MM.1S (cell line): ENCODE data around the gene GRPEL1.

ENCODE experiments used
- DNase-seq: peaks from one replicate; pipeline ENCODE4 v3.0.0-alpha.2; 2015
- H2AFZ ChIP-seq: fragments of 300-600 bp; sonication (generic); 2 replicates; pipeline ENCODE4 v1.6.0; 2016; ENCODE audit warnings: antibody characterized with exemption, low read length
- H3F3A ChIP-seq: fragments of 300-600 bp; sonication (generic); 2 replicates; pipeline ENCODE4 v1.6.1; 2016; ENCODE audit warnings: mild to moderate bottlenecking, antibody characterized with exemption, low read length, moderate library complexity, mixed read lengths; ENCODE audit not compliant: insufficient read depth
- H3K27ac ChIP-seq: fragments of 300-600 bp; sonication (generic); 2 replicates; pipeline ENCODE4 v1.5.1; 2016; ENCODE audit warnings: mild to moderate bottlenecking, low read length
- H3K27me3 ChIP-seq: fragments of 300-600 bp; sonication (generic); replicated peaks from 2 replicates; pipeline ENCODE4 v1.6.0; 2016; ENCODE audit warnings: low read length; ENCODE audit not compliant: insufficient read depth
- H3K36me3 ChIP-seq: fragments of 300-600 bp; sonication (generic); replicated peaks from 2 replicates; pipeline ENCODE4 v1.6.1; 2016; ENCODE audit warnings: mild to moderate bottlenecking, low read length, mixed read lengths; ENCODE audit not compliant: insufficient read depth
- H3K4me1 ChIP-seq: fragments of 300-600 bp; sonication (generic); 2 replicates; pipeline ENCODE4 v1.6.1; 2016; ENCODE audit warnings: low read length, mixed read lengths
- H3K4me2 ChIP-seq: fragments of 300-600 bp; sonication (generic); 2 replicates; pipeline ENCODE4 v1.6.0; 2016; ENCODE audit warnings: low read depth, low read length
- H3K4me3 ChIP-seq: fragments of 300-600 bp; sonication (generic); 2 replicates; pipeline ENCODE4 v1.5.1; 2016; ENCODE audit warnings: low read length, mixed read lengths
- H3K79me2 ChIP-seq: fragments of 300-600 bp; sonication (generic); 2 replicates; pipeline ENCODE4 v1.6.1; 2016; ENCODE audit warnings: mixed run types, low read length, mixed read lengths
- H3K9ac ChIP-seq: fragments of 300-600 bp; sonication (generic); 2 replicates; pipeline ENCODE4 v1.6.1; 2016; ENCODE audit warnings: low read length, mixed read lengths
- H3K9me2 ChIP-seq: fragments of 300-600 bp; sonication (generic); replicated peaks from 2 replicates; pipeline ENCODE4 v1.6.1; 2016; ENCODE audit warnings: mild to moderate bottlenecking, low read length, mixed read lengths; ENCODE audit not compliant: insufficient read depth
- H3K9me3 ChIP-seq: fragments of 300-600 bp; sonication (generic); replicated peaks from 2 replicates; pipeline ENCODE4 v1.6.1; 2016; ENCODE audit warnings: mild to moderate bottlenecking, low read length, mixed read lengths; ENCODE audit not compliant: insufficient read depth
- H4K20me1 ChIP-seq: fragments of 300-600 bp; sonication (generic); 2 replicates; pipeline ENCODE4 v1.6.1; 2016; ENCODE audit warnings: mild to moderate bottlenecking, low read length, moderate library complexity, mixed read lengths; ENCODE audit not compliant: insufficient read depth
- EZH2 ChIP-seq: fragments of 300-600 bp; sonication (generic); optimal IDR thresholded peaks from 2 replicates; pipeline ENCODE3; 2017; ENCODE audit warnings: low read depth, mild to moderate bottlenecking, antibody characterized with exemption, low read length, mixed read lengths
- EZH2phosphoT487 ChIP-seq: fragments of 300-600 bp; sonication (generic); IDR thresholded peaks from 2 replicates; pipeline ENCODE4 v1.6.1; 2018; ENCODE audit warnings: antibody characterized with exemption, low read length
- TF ChIP-seq, protein P1 (sequence below): fragments of 300-600 bp; sonication (generic); IDR thresholded peaks from 2 replicates; pipeline ENCODE4 v1.5.1; 2016; ENCODE audit warnings: antibody characterized with exemption, low read length, mixed read lengths

Gene GRPEL1

DNA sequence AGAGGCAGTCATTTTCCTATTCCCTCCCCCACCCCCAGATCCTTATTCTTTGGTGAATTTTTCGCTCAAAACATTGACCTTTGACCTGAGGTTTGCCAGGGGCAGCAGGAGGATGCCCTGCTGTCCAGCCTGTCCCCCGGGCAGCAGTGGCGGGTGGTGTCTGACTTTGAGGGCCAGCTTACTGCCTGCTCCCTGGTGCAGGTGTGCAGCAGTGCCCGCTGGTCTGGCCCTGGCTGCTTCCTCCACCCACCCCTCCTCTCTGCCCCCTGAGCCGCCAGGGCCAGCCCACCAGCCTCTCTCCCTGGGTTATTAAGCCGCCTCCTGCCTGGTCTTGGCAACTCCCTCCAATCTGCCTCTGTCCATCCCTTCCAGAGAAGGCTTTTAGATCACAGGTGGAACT lies 40.8 kb upstream of the GRPEL1 start:
- Histone ChIP-seq H4K20me1 (no peaks in the 10 kb centered on the region), H3K27ac (no peak overlapping the region), H3K4me2 (no peak overlapping the region), H3K79me2 (no peaks in the 10 kb centered on the region), H3F3A (no peaks in the 10 kb centered on the region), H3K9me3 (no peaks in the 10 kb centered on the region), H2AFZ (no peak overlapping the region), H3K36me3 (no peaks in the 10 kb centered on the region), H3K4me1 (no peaks in the 10 kb centered on the region), H3K9ac (no peak overlapping the region), H3K4me3 (no peak overlapping the region), H3K27me3 (peaks cover 94% of the 10 kb centered on the region), H3K9me2 (no peaks in the 10 kb centered on the region)
- no peak for DNase-seq
- TF ChIP-seq, protein P1, sequence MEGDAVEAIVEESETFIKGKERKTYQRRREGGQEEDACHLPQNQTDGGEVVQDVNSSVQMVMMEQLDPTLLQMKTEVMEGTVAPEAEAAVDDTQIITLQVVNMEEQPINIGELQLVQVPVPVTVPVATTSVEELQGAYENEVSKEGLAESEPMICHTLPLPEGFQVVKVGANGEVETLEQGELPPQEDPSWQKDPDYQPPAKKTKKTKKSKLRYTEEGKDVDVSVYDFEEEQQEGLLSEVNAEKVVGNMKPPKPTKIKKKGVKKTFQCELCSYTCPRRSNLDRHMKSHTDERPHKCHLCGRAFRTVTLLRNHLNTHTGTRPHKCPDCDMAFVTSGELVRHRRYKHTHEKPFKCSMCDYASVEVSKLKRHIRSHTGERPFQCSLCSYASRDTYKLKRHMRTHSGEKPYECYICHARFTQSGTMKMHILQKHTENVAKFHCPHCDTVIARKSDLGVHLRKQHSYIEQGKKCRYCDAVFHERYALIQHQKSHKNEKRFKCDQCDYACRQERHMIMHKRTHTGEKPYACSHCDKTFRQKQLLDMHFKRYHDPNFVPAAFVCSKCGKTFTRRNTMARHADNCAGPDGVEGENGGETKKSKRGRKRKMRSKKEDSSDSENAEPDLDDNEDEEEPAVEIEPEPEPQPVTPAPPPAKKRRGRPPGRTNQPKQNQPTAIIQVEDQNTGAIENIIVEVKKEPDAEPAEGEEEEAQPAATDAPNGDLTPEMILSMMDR: no peak
- TF ChIP-seq EZH2 (no peak), EZH2phosphoT487 (no peak)

DNA sequence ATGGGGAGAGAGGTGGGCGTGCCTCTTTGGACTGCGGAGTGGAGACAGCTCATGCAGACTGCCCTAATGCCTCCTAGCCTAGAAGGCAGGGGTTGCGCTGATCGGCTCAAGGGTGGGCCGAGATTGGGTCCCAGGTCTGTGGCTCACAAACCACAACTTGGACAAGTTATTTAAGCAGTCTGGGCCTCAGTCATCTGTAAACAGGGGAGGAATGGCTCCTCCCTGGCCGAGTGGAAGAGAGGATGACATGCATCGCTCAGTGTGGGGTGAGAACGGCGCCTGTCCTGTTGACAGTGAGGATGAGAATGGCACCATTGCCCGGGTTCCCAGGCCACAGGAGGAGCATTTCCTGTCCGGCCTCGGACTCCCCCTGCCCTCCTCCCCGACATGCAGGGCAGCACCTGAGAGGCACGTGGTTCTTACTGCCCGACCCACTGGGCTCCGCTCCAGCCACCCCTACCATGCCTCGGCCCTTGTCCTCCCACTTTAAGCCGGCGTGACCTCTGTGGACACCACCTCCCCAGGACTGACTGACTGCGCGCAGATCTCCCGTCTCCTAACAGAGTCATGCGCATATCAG lies 40.3 kb upstream of the GRPEL1 start:
- Histone ChIP-seq H3K4me2 (no peak overlapping the region), H3K79me2 (no peaks in the 10 kb centered on the region), H3K9me3 (no peaks in the 10 kb centered on the region), H3K27ac (no peak overlapping the region), H2AFZ (no peak overlapping the region), H3K4me3 (no peak overlapping the region), H3K9ac (no peak overlapping the region), H3K36me3 (no peaks in the 10 kb centered on the region), H3F3A (no peaks in the 10 kb centered on the region), H4K20me1 (no peaks in the 10 kb centered on the region), H3K9me2 (no peaks in the 10 kb centered on the region), H3K4me1 (no peaks in the 10 kb centered on the region), H3K27me3 (peaks cover 92% of the 10 kb centered on the region)
- TF ChIP-seq EZH2phosphoT487 (no peak), EZH2 (no peak)
- DNase-seq: no peak

DNA sequence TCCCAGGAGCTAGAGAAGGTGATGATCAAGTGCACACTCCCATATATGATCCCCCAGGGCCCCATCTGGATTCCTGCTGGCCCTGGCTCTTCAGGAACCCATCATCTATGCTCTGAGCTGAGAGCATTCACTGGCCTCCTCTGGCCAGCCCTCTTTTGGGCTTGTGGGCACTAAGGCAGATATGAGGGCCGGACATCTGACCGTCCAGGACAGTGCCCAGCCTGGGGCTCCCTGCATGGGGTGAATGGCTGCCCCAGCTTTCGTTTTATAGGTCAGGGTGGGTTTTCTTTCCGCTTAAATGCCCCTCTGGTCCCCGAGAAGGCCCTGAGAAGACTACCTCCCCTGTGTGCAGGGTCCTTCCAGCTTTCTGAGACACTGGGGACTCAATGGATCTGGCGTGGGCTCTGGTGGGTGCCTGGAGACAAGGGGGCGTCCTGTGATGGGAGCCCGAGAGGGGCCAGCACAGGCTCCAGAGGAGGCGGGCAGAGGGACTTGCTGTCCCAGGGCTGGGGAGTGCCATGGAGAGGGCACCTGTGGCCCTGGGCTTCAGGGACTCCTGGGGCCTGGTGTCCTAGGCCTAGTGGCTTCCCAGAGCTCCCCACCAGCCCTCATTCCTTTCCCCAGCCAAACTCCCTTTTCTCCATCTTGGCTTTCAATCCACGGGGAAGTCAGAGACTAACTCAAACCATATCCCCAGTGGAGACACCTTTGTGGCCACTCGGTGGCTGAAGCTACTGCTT lies 39.5 kb upstream of the GRPEL1 start:
- TF ChIP-seq EZH2phosphoT487: no peak
- TF ChIP-seq, protein P1: no peak
- no peak for TF ChIP-seq EZH2
- no peak overlapping the region for H3K4me3 ChIP-seq
- H3K9me3 ChIP-seq: no peaks in the 10 kb centered on the region
- H3K4me1 ChIP-seq: no peaks in the 10 kb centered on the region
- H3K27ac ChIP-seq: no peak overlapping the region
- H4K20me1 ChIP-seq: no peaks in the 10 kb centered on the region
- no peak overlapping the region for H3K4me2 ChIP-seq
- DNase-seq: no peak
- H3K79me2 ChIP-seq: no peaks in the 10 kb centered on the region
- no peaks in the 10 kb centered on the region for H3K9me2 ChIP-seq
- no peak overlapping the region for H3K9ac ChIP-seq
- H3K27me3 ChIP-seq: peaks cover 88% of the 10 kb centered on the region
- no peak overlapping the region for H2AFZ ChIP-seq
- H3K36me3 ChIP-seq: no peaks in the 10 kb centered on the region
- H3F3A ChIP-seq: no peaks in the 10 kb centered on the region

DNA sequence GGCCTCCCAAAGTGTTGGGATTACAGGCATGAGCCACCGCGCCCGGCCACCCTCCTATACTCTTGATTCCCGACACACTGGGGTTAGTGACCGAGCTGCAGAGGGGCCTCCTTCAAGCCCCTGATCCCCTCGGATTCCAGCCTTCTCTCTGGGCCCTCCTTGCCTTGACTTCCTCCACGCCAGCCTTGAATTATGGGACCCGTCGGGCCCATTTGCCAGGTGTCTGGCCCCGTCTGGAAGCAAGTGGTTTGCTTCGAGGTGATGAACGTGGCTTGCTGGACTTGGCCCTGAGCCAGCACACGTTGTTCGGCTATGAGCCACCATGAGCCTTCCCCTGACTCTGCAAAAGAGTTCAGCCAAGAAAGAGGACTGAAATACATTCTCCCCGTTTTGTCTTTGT lies 37.4 kb upstream of the GRPEL1 start:
- H4K20me1 ChIP-seq: no peaks in the 10 kb centered on the region
- no peaks in the 10 kb centered on the region for H3F3A ChIP-seq
- no peak for TF ChIP-seq EZH2
- no peak for TF ChIP-seq EZH2phosphoT487
- TF ChIP-seq, protein P1: no peak
- no peak for DNase-seq
- no peaks in the 10 kb centered on the region for H3K36me3 ChIP-seq
- no peaks in the 10 kb centered on the region for H3K79me2 ChIP-seq
- no peaks in the 10 kb centered on the region for H3K9me2 ChIP-seq
- no peak overlapping the region for H3K9ac ChIP-seq
- no peak overlapping the region for H3K27ac ChIP-seq
- no peak overlapping the region for H3K4me3 ChIP-seq
- no peaks in the 10 kb centered on the region for H3K4me1 ChIP-seq
- H3K9me3 ChIP-seq: no peaks in the 10 kb centered on the region
- H3K4me2 ChIP-seq: no peak overlapping the region
- H2AFZ ChIP-seq: no peak overlapping the region
- H3K27me3 ChIP-seq: peaks cover 80% of the 10 kb centered on the region
